Peyer's patch (tissue), 4 donors: ENCODE results near the gene RND1.

ENCODE experiments used
- CTCF ChIP-seq, 6 experiments: fragments of 450-650 bp in 4 of 6; fragments of 200-600 bp in 2 of 6; sonication (generic) in 1 of 6; IDR thresholded peaks; one replicate each; pipeline ENCODE4 v1.5.1; 2017 to 2019; ENCODE audit warnings: antibody characterized with exemption in 6 of 6, mild to moderate bottlenecking in 3 of 6, moderate library complexity in 1 of 6
- POLR2A ChIP-seq, 2 donors: fragments of 450-650 bp; IDR thresholded peaks; one replicate each; pipeline ENCODE4 v1.5.1; 2017; ENCODE audit warnings: antibody characterized with exemption in 2 of 2, mild to moderate bottlenecking in 2 of 2, moderate library complexity in 2 of 2

- TF ChIP-seq POLR2A (IDR thresholded peaks at IDR 0.05): no peak
- peak in 1 of 6 experiments; percentile 35 for TF ChIP-seq CTCF (IDR thresholded peaks at IDR 0.05)
Measured at GRCh38 chr12:48818831-48819590, 46.7 kb downstream of the RND1 start.
